ENCODE results near the gene AMELX.

DNA sequence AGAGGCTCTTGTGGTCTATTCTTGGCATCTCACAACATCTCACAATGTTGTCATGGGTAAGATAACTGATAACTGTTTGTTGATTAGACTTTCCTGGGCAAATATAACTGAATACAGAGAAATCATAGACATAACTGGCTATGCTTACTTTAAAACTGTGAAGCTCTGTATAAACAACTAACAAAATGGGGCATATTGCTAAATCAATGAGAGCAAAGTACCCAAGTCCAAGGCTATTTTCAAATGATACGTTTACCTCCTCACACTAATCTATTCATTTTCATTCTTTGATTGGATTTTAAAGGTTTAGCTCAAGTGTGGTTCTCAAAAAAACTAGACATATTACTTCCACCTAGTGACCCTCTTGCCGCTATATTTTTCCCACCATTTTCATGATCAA, 38.6 kb downstream of the AMELX start:
- TF ChIP-seq YY1 (IDR thresholded peaks at IDR 0.05; ENCODE audit: low read depth) = no peak
- TF ChIP-seq, protein P1, sequence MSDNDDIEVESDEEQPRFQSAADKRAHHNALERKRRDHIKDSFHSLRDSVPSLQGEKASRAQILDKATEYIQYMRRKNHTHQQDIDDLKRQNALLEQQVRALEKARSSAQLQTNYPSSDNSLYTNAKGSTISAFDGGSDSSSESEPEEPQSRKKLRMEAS (IDR thresholded peaks at IDR 0.05) = no peak

Measured in Ishikawa (cell line).